Measurements from ENCODE around the gene PSME4.
"Not testable (repeated sequence)": the region's sequence is repeated elsewhere in the genome, so short reads cannot be mapped to it uniquely, and the experiment has no call there.

Gene PSME4

GRCh38 chr2:53941749-53942148 lies 29.0 kb downstream of the PSME4 start:
- no peak overlapping the region for H3K27ac ChIP-seq
- TF ChIP-seq CTCF (IDR thresholded peaks at IDR 0.05) (no peak), ZFX (IDR thresholded peaks at IDR 0.05; ENCODE audit: borderline replicate concordance) (no peak)

DNA sequence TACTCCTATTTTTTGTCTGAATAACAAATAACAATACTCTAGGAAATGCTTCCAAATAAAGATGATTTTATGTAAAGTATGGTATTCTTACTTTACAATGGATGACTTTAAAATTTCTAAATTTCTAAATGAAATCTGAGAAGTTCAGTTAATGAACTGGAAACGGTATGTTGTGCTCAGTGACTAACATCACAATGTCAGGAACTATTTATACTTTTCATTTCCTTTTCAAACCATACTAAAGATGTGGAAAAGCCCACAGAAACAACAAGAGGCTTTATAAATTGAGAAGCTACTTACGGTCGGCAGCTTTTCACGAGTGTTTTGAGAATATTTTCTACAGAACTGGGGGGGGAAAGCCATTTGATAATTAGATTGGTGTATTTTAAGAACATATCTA lies 31.1 kb downstream of the PSME4 start:
- TF ChIP-seq ZFX (IDR thresholded peaks at IDR 0.05; ENCODE audit: borderline replicate concordance): no peak
- no peak for TF ChIP-seq CTCF (IDR thresholded peaks at IDR 0.05)
- no peak overlapping the region for H3K27ac ChIP-seq

DNA sequence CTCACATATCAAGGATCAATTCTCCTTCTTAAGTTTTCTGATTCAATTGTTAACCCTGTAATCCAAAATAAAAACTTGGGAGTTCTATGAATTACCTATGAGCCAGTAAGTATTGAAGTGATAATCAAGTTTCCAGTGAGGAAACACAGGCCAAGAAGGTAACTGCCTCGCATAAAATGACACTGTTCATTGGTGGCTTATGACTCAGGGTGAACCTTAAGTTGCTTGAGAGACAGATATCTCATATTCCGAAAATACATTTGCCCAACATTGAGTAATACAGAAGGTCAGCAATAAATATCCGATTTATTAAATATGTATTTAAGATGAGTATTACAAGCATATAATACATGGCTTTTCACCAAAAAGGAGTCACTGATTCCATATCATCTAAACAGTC lies 31.9 kb downstream of the PSME4 start:
- no peak overlapping the region for H3K27ac ChIP-seq
- TF ChIP-seq ZFX (IDR thresholded peaks at IDR 0.05; ENCODE audit: borderline replicate concordance) (no peak), CTCF (IDR thresholded peaks at IDR 0.05) (no peak)

- no peak overlapping the region for H3K27ac ChIP-seq
- TF ChIP-seq ZFX (IDR thresholded peaks at IDR 0.05; ENCODE audit: borderline replicate concordance): no peak
- no peak for TF ChIP-seq CTCF (IDR thresholded peaks at IDR 0.05)
Observed at GRCh38 chr2:53933329-53933728, 37.5 kb downstream of the PSME4 start.

DNA sequence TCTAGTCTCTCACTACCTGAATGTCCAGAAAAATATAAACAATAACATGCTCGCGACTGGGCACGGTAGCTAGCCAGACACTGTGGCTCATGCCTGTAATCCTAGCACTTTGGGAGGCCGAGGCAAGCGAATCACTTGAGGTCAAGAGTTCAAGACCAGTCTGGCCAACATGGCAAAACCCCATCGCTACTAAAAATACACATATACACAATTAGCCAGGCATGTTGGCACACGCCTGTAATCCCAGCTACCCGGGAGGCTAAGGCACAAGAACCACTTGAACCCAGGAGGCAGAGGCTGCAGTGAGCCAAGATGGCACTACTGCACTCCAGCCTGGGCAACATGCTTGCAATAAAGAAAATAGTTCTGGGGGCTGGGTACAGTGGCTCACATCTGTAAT lies 44.5 kb downstream of the PSME4 start:
- H3K27ac ChIP-seq: not testable (repeated sequence)

- no peak for TF ChIP-seq CTCF (IDR thresholded peaks at IDR 0.05)
- no peak for TF ChIP-seq ZFX (IDR thresholded peaks at IDR 0.05; ENCODE audit: borderline replicate concordance)
- H3K27ac ChIP-seq: no peak overlapping the region
Observed at GRCh38 chr2:53913721-53914120, 57.1 kb downstream of the PSME4 start.

DNA sequence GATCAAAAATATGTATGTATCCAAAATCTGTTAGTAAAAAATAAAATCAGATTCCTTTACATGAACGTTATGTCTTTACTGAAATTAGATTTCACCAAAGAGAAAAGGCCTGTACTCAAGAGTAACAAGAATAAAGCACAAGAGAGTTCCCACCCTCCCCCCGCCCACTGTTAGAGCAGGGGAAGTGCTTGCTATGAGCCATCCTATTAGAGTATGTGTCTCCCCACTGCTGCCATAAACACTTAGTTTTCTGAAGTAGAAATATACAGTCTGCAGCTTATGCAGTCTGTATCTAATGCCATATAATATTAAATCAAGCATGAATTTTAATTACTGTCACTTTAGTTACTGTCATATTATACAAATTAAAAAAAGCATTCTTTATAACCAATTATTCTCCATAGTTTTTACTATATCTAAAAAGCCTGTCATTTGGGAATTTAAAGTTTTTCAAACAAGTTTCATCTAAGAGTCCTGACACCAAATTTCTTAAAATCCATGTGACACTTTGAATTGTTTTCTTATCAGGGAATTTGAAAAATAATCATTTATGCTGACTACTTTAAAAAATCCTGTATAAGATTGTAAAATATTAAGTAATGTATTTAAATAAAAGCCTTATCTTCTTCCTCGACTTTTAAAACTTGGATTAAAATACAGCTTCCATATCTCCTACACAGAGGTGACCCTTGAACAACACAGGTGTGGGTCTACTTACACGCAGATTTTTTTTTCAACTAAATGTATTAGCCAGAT lies 59.2 kb downstream of the PSME4 start:
- H3K27ac ChIP-seq: no peak overlapping the region
- no peak for TF ChIP-seq ZFX (IDR thresholded peaks at IDR 0.05; ENCODE audit: borderline replicate concordance)
- no peak for TF ChIP-seq CTCF (IDR thresholded peaks at IDR 0.05)

GRCh38 chr2:53907582-53907981 lies 63.2 kb downstream of the PSME4 start:
- TF ChIP-seq ZFX (IDR thresholded peaks at IDR 0.05; ENCODE audit: borderline replicate concordance) (no peak), CTCF (IDR thresholded peaks at IDR 0.05) (no peak)

More at GRCh38 chr2:53907582-53907981, 63.2 kb downstream of the PSME4 start:
- H3K27ac ChIP-seq: no peak overlapping the region
